ENCODE data around the gene COL6A3. TPM values are rescaled to one million over a fixed set of nuclear protein-coding genes. Genes with fewer than 3 reads are reported as not detected.
A peak's percentile ranks its signal among the peaks of the same experiment; 100 is the strongest.
"Not testable (repeated sequence)": the region's sequence is repeated elsewhere in the genome, so short reads cannot be mapped to it uniquely, and the experiment has no call there.

COL6A3 gene
- total RNA-seq, 2 donors from 2014 or later, result 1.9 to 2.6 TPM

DNA sequence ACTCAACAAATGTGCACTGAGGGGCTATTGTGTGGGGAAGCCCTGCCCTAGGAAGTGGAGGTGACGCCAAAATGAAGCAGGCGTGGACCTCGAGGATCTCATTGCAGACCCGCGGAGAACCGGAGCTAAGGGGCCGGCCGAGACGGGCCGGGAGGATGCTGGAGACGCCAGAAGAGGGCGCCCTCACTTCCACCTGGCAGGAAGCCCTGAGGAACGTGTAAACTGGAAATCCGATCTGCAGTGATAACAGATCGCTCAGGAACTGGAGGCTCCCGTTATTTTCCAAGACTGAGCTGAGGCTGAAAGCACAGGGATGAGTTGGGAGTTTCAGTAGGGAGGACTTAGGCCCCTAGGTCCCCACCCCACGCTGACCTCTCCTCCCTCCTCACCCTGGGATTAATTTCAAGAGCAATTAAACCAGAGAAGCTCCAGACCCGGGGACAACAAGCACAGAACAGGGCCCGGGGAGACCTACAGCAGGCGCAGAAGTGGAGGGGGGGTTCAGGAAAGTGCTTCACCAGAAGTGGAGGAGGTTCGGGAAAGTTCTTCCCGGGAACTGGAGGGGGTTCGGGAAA is 7.7 kb upstream of the COL6A3 start:
- H3K4me1 Mint-ChIP-seq, result peaks cover 17% of the 10 kb centered on the region
- peak overlapping the region; percentile 9 for H3K27ac Mint-ChIP-seq
- no peaks in the 10 kb centered on the region for H3K9me3 ChIP-seq (ENCODE audit: control insufficient read depth, low read length, poor library complexity, severe bottlenecking)
- peak; percentile 63 to 70 (median 65) for DNase-seq
- H3K36me3 Mint-ChIP-seq (ENCODE audit: low read depth), result peaks cover 2% of the 10 kb centered on the region
- H3K27me3 Mint-ChIP-seq, result peaks cover 6% of the 10 kb centered on the region
- H3K4me3 Mint-ChIP-seq, result peak overlapping the region; percentile 80
- peak; percentile 92 for ATAC-seq

DNA sequence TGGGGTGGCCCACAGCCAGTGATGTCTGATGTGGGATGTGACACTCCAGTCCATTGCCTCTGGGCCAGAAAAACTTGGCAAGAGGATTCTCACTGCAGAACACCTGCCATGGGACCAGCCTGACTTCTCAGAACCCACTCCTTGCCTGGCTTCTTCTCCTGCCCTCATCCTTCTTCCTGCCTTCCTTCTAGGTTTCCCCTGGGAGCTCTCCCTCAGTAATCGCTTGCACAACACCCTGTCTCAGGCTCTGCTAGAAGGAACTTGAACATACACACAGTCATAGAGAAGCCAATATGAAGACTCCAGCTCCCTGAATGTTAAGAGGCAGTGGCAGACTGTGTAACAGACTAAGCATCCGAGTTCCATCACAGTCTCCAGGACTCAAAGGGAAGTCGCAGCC is 4.3 kb upstream of the COL6A3 start:
- Mint-ChIP-seq H3K36me3 (ENCODE audit: low read depth) (no peaks in the 10 kb centered on the region), H3K4me1 (peaks cover 9% of the 10 kb centered on the region), H3K4me3 (no peak overlapping the region), H3K27ac (peak overlapping the region; percentile 47), H3K27me3 (peaks cover 12% of the 10 kb centered on the region)
- ATAC-seq, result no peak
- no peaks in the 10 kb centered on the region for H3K9me3 ChIP-seq (ENCODE audit: control insufficient read depth, low read length, poor library complexity, severe bottlenecking)
- DNase-seq, result no peak

DNA sequence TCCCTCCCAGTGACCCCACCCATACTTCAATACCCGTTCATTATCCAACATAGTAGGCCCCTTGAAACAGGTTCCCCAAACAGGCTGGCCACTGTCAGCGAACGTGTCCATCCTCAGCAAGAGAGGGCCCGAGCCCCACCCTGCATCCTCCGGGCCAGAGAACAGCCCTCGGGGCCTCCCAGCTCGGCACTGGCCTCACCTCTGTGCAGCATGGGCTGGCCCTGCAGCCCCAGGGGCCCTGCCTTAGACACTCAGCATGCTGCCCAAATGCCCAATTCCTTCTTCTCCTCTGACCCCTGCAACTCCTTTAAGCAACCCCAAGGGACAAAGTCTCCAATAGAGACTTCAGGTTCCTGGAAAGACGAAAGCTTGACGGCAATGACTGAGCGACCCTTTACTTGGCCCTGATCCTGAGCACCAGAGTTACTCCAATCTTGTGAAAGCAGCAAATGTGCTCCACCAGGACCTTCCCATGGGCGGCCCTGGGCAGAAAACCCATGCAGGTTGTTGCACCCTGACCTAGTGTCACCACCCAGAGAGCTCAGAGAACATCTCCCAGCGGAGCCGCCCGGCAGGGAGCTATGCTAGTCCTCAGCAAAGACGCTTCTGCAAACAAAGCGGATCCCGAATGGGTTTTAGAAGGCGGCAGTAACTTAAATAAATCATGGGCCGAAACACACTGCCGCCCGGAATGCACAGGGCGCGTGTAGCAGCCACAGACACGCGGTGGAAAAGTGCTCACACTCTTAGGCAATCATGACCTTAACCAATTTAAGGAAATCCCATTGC is 782 bp downstream of the COL6A3 start:
- ATAC-seq (no peak), DNase-seq (no peak)
- H3K4me1 Mint-ChIP-seq, result no peaks in the 10 kb centered on the region
- H3K4me3 Mint-ChIP-seq, result no peak overlapping the region
- H3K9me3 ChIP-seq (ENCODE audit: control insufficient read depth, low read length, poor library complexity, severe bottlenecking), result no peaks in the 10 kb centered on the region
- H3K36me3 Mint-ChIP-seq (ENCODE audit: low read depth), result no peaks in the 10 kb centered on the region
- no peak overlapping the region for H3K27ac Mint-ChIP-seq
- H3K27me3 Mint-ChIP-seq, result peaks cover 18% of the 10 kb centered on the region

DNA sequence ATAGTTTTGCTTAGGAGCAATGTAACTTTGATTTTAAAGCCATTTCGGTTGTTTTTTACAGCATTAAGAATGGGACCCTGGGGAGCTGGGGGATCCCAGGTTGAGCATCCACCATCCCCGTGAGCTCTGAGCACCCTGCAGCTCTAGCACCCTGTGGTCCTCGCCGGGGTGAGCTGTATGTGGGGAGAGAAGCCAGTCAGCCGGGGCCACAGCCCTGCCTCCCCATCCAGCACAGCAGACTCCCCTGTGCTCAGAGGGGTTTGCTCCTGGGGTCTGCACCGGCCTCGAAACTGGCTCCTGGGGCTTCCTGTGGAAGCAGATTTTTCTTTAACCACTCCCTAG is 1.3 kb downstream of the COL6A3 start:
- Mint-ChIP-seq H3K27me3 (peaks cover 18% of the 10 kb centered on the region), H3K27ac (no peak overlapping the region), H3K4me3 (no peak overlapping the region), H3K36me3 (ENCODE audit: low read depth) (no peaks in the 10 kb centered on the region), H3K4me1 (no peaks in the 10 kb centered on the region)
- no peaks in the 10 kb centered on the region for H3K9me3 ChIP-seq (ENCODE audit: control insufficient read depth, low read length, poor library complexity, severe bottlenecking)
- ATAC-seq, result no peak
- no peak for DNase-seq

DNA sequence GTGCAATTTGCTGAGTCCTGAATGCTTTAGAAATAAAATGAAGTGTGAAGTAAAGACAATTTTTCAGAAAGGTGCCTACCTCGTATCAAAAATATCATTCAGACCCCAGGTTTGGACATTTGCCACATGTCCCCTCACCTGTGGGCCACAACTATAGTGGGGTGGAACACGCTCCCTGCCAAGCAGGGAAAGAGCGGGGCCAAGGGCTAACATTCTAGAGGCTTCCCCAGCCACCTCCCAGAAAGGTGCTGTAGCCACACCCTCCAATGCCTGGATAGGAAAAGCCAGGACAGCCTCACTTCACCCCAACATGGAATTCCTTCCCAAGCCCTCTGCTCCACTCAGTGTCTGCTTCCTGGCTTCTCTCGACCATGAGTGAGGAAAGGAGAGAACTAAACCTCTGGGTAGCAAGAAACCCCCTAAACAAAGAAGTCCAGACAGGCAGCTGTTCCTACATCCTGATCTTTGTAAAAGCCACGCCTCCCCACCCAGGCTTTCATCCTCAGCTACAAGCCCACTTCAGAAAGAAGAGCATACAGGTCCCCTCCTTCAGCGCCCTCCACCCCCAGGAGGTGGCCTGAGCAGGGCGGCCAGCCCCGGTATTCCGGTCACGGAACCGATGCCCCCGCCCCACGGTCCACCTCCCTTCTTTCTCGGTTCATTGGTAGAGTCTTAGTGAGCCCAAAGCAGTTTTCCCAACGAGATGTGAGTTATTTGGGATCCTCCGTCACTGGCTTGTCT is 2.1 kb downstream of the COL6A3 start:
- no peaks in the 10 kb centered on the region for H3K9me3 ChIP-seq (ENCODE audit: control insufficient read depth, low read length, poor library complexity, severe bottlenecking)
- no peak overlapping the region for H3K4me3 Mint-ChIP-seq
- no peak overlapping the region for H3K27ac Mint-ChIP-seq
- H3K36me3 Mint-ChIP-seq (ENCODE audit: low read depth), result no peaks in the 10 kb centered on the region
- DNase-seq (no peak), ATAC-seq (no peak)
- H3K4me1 Mint-ChIP-seq, result no peaks in the 10 kb centered on the region
- H3K27me3 Mint-ChIP-seq, result peaks cover 18% of the 10 kb centered on the region

DNA sequence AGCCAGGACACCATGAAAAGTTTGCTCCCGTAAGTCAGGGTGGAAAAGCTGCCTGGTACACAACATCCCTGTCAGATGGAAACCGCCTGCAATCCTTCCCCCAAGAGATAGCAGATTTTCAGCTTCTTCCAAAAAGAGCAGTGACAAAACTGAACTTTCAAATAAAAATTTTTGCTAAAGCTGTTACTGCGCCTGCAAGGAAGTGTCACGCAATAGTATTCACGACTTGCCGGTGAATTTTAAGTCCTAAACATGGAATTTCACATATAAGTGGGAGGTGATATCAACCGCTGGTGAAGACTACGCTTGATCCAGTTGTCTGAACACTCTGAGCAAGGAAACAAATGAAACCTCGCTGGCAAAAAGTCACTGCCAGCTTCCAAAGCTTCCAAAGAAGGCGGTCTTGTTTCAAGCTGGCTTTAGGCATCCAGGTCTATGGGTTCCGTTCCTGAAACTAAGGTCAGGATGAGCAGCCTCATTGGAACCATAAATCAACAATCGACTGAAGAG is 2.8 kb downstream of the COL6A3 start:
- H3K9me3 ChIP-seq (ENCODE audit: control insufficient read depth, low read length, poor library complexity, severe bottlenecking), result no peaks in the 10 kb centered on the region
- Mint-ChIP-seq H3K4me1 (no peaks in the 10 kb centered on the region), H3K36me3 (ENCODE audit: low read depth) (no peaks in the 10 kb centered on the region), H3K27ac (no peak overlapping the region), H3K27me3 (peaks cover 18% of the 10 kb centered on the region), H3K4me3 (no peak overlapping the region)
- DNase-seq (no peak), ATAC-seq (no peak)

DNA sequence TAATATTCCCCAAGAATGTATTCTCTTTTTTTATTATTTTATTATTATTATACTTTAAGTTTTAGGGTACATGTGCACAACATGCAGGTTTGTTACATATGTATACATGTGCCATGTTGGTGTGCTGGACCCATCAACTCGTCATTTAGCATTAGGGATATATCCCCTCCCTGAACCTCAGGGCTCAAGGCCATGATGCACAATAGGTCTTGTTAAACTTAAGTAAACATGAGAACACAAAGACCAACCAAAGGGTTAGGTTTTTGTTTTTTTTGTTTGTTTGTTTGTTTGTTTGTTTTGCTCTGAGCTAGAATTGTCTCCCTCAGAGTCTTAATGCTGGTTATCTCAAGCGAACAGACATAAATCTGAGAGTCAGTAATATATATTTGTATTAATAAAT is 4.7 kb downstream of the COL6A3 start:
- not testable (repeated sequence) for H3K27ac Mint-ChIP-seq; H3K9me3 ChIP-seq (ENCODE audit: control insufficient read depth, low read length, poor library complexity, severe bottlenecking); ATAC-seq; H3K4me1 Mint-ChIP-seq; DNase-seq; H3K36me3 Mint-ChIP-seq (ENCODE audit: low read depth); H3K4me3 Mint-ChIP-seq
- H3K27me3 Mint-ChIP-seq, result peaks cover 13% of the 10 kb centered on the region

DNA sequence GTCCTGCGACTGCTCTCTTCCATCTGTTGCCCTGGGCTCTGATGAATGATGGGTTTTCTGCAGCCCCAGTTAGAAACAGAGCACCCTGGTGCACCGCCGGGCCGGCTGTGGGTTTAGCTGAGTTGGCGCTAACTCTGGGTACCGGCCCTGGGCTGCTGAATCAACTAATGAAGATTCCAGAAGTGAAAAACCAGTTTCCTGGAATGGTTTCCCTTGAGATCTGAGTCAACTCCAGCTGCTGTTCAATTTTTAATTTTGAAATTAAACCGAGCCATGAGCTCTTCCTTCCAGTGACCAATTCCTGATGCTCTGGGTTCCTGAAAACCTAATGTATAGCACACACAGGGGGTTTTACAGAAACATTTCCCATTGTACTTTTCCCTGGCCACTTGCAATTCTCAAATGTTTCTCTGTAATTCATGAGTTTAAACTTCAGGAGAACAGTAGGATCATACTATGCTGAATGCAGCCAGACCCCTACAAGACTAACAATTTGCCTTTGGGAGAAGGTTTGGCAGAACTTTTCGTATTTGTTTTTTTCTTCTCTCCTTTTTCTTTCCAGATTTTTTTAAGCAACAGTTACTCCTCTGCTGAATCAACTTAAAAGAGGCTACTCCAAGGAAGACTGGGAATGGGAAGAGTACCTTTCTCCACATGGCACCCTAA is 5.5 kb downstream of the COL6A3 start:
- Mint-ChIP-seq H3K4me1 (no peaks in the 10 kb centered on the region), H3K27ac (no peak overlapping the region), H3K27me3 (peaks cover 12% of the 10 kb centered on the region), H3K4me3 (no peak overlapping the region), H3K36me3 (ENCODE audit: low read depth) (no peaks in the 10 kb centered on the region)
- DNase-seq, result no peak
- no peak for ATAC-seq
- no peaks in the 10 kb centered on the region for H3K9me3 ChIP-seq (ENCODE audit: control insufficient read depth, low read length, poor library complexity, severe bottlenecking)

DNA sequence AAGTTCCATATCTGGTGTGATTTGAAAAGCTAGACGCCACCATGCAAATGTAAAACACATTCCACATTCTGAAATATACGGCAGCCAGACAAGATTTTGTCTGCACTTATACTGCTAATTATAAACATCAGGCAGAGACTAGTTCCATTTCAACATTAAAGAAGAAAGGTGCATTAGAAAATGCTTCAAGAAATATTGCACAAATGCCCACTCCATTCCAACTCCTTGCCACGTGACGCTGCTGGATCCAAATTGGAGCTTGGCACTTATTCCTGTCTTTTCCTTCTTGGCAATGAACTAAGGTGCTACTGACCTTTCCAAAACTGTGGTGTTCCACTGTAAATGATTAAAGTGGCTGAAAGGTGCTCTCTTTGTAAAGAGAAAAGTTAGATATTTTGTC is 6.3 kb downstream of the COL6A3 start:
- peaks cover 12% of the 10 kb centered on the region for H3K27me3 Mint-ChIP-seq

DNA sequence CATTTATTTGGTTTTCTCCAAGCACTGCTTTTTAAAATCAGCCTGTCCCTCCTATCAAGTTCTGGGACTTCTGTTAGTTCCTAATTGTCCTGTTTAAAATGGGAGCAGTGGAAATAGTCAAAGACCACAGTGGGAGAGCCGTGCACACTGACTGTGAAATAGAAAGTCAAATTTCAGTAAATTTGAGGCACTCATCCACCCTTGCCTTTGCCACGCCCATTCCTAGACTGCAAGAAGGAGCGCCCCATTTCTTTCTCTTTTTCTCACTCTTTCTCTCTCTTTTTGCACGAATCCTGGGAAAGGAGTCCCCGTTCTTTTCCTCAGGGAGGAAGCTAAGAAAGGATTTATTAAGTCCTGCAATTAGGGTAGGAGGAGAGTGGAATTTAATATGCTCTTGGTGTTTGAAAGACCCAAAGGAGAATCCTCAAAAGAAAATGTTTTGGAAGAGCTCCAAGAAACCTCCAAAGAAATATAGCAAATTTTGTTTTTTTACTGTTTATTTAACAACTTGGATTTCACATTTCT is 7.5 kb downstream of the COL6A3 start:
- H3K9me3 ChIP-seq (ENCODE audit: control insufficient read depth, low read length, poor library complexity, severe bottlenecking), result no peaks in the 10 kb centered on the region
- Mint-ChIP-seq H3K27me3 (peaks cover under 1% of the 10 kb centered on the region), H3K4me3 (no peak overlapping the region)

More for the DNA sequence above, 6.3 kb downstream of the COL6A3 start:
- DNase-seq, result no peak
- Mint-ChIP-seq H3K27ac (no peak overlapping the region), H3K36me3 (ENCODE audit: low read depth) (no peaks in the 10 kb centered on the region), H3K4me3 (no peak overlapping the region), H3K4me1 (no peaks in the 10 kb centered on the region)
- no peaks in the 10 kb centered on the region for H3K9me3 ChIP-seq (ENCODE audit: control insufficient read depth, low read length, poor library complexity, severe bottlenecking)
- ATAC-seq, result no peak

DNA sequence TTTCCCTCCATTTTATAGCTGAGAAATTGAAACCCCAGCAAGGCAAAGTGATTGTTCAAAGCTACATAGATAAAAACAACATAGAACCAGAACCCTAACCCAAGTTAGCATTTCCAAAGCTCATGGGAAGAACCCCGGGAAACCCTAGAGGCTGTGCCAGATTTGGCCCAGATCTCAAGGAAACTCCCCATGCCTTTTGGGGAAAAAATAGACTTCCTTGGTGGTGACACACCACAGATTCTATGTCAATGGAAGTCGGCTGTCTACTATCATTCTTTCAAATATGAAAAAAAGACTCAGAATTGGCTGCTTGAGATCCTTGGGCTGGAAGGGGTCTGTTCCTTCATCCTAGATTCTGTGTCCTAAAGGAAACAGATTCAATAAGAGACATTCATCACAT is 8.4 kb downstream of the COL6A3 start:
- H3K4me3 Mint-ChIP-seq, result no peak overlapping the region
- no peaks in the 10 kb centered on the region for H3K4me1 Mint-ChIP-seq
- no peak overlapping the region for H3K27ac Mint-ChIP-seq
- H3K9me3 ChIP-seq (ENCODE audit: control insufficient read depth, low read length, poor library complexity, severe bottlenecking), result no peaks in the 10 kb centered on the region
- DNase-seq, result no peak
- ATAC-seq, result no peak
- no peaks in the 10 kb centered on the region for H3K27me3 Mint-ChIP-seq
- H3K36me3 Mint-ChIP-seq (ENCODE audit: low read depth), result no peaks in the 10 kb centered on the region

More for the DNA sequence above, 7.5 kb downstream of the COL6A3 start:
- Mint-ChIP-seq H3K27ac (no peak overlapping the region), H3K36me3 (ENCODE audit: low read depth) (no peaks in the 10 kb centered on the region), H3K4me1 (no peaks in the 10 kb centered on the region)
- ATAC-seq (no peak), DNase-seq (no peak)

DNA sequence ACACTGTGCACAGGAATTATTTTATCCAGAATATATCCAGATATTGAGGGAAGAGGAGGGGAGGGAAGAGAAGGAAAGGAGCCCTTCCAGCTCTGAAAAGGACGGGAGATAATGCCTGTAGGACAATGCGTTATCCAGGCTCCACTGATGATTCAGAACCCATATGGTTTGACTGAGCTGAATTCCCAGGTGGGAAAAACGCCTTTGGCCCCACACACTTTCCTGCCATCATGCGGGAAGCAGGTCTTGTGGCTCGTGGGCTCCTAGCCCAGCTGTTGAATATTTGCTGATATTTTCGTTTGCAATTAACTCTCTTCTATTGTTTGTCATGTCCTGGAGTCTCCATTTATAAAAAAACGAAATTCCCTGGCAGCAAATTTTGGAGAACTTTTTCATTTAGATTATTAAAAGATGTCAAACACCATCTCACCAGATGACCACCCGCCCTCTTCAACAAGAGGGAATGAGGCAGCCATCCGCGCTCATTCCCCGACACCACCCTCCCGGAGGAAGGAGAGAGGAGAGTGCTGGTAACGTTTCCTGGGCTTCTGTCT is 8.9 kb downstream of the COL6A3 start:
- H3K36me3 Mint-ChIP-seq (ENCODE audit: low read depth), result no peaks in the 10 kb centered on the region
- ATAC-seq, result no peak
- DNase-seq, result no peak
- H3K27me3 Mint-ChIP-seq, result no peaks in the 10 kb centered on the region
- no peaks in the 10 kb centered on the region for H3K9me3 ChIP-seq (ENCODE audit: control insufficient read depth, low read length, poor library complexity, severe bottlenecking)
- H3K27ac Mint-ChIP-seq, result no peak overlapping the region
- H3K4me3 Mint-ChIP-seq, result no peak overlapping the region
- H3K4me1 Mint-ChIP-seq, result no peaks in the 10 kb centered on the region

DNA sequence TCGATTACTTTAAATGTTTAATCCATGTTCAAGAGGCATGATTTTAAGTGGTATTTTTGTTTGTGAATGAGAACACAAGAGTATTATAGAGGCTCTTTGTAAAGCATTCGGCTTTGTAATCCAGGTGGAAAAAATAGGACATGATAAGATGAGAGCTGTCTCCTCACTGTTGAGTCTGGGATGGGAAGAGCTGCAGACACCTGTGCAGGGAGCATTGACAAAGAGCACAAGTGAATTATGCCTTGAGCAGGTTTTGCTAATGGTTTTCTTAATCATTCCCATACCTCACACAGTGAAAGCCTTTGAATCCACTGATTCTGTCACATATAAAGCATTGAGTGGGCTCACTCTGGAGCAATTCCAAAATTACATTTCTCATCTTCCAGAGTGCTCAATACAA is 9.6 kb downstream of the COL6A3 start:
- Mint-ChIP-seq H3K27ac (no peak overlapping the region), H3K27me3 (no peaks in the 10 kb centered on the region), H3K36me3 (ENCODE audit: low read depth) (no peaks in the 10 kb centered on the region), H3K4me3 (no peak overlapping the region), H3K4me1 (no peaks in the 10 kb centered on the region)
- no peaks in the 10 kb centered on the region for H3K9me3 ChIP-seq (ENCODE audit: control insufficient read depth, low read length, poor library complexity, severe bottlenecking)
- DNase-seq (no peak), ATAC-seq (no peak)

Data from T-helper 17 cell (primary cell).